ENCODE measurements around the gene INPP5B. TPM values are rescaled to one million over a fixed set of nuclear protein-coding genes. Genes with fewer than 3 reads are reported as not detected.

Gene INPP5B
- total and polyA plus RNA-seq, 10 of the 15 experiments (the other 5 are each of a cell fraction or from before 2014, with no cell fraction given): 10.9 to 54.4 (median 26.9) TPM

GRCh38 chr1:37947364-37947763 lies 511 bp upstream of the INPP5B start:
- ChIA-PET POLR2A (interaction anchor here (0.6 to 2.9 kb wide), 6 partner anchors 14 to 47 kb away, joined by 3 to 17 read pairs (median 3); no protein-coding TSS in a partner anchor), CTCF (interaction anchor here (0.5 to 4.5 kb wide), 10 partner anchors 11 to 87 kb away, joined by 3 to 15 read pairs (median 4); partner anchors contain the start of gene MTF1), SMC1A (ENCODE audit: uncharacterized antibody, unreplicated experiment) (interaction anchor here (0.6 to 3.1 kb wide), 10 partner anchors 10 to 74 kb away, joined by 3 to 17 read pairs (median 4); no protein-coding TSS in a partner anchor), RAD21 (ENCODE audit: unreplicated experiment) (interaction anchor here (1.1 to 4.4 kb wide), 3 partner anchors 16 to 24 kb away, joined by 4 to 28 read pairs (median 5); no protein-coding TSS in a partner anchor)
- Histone ChIP-seq H3K4me3 (peak overlapping the region; percentile 89; the same call in 1 of the 2 replicates), H4K20me1 (ENCODE audit: control insufficient read depth, insufficient read depth) (no peaks in the 10 kb centered on the region), H3K9ac (ENCODE audit: control insufficient read depth, insufficient read depth, low read length) (peak overlapping the region; percentile 55), H3K27ac (ENCODE audit: control insufficient read depth, insufficient read depth) (peak overlapping the region; percentile 63), H3K4me2 (ENCODE audit: control insufficient read depth, insufficient read depth) (peak overlapping the region; percentile 32), H3K79me2 (ENCODE audit: control insufficient read depth, insufficient read depth, low read length) (peaks cover 5% of the 10 kb centered on the region; the same call in 1 of the 2 replicates), H3K36me3 (ENCODE audit: control insufficient read depth in 2 of 2, insufficient read depth in 2 of 2, low read length in 1 of 2) (no peaks in the 10 kb centered on the region; a peak in 1 of 4 replicates), H3K9me3 (replicated peaks; ENCODE audit: control insufficient read depth, insufficient read depth, low read length) (no peaks in the 10 kb centered on the region; the same call in 2 of the 3 replicates), H2AFZ (ENCODE audit: control insufficient read depth, low read depth, low read length) (peak overlapping the region; percentile 88), H3K27me3 (replicated peaks in 1 of 2; ENCODE audit: control insufficient read depth in 2 of 2, insufficient read depth in 2 of 2, low read length in 1 of 2) (no peaks in the 10 kb centered on the region), H3K4me1 (ENCODE audit: control insufficient read depth, insufficient read depth, low read length) (peaks cover 34% of the 10 kb centered on the region)
- ATAC-seq: peak; percentile 14; the same call in 1 of the 3 replicates
- no peak for FAIRE-seq
- TF ChIP-seq IKZF2 (IDR thresholded peaks at IDR 0.05) (no peak), POLR2AphosphoS2 (IDR thresholded peaks at IDR 0.05; ENCODE audit: low read depth, low read length) (no peak), E4F1 (IDR thresholded peaks at IDR 0.05; ENCODE audit: borderline replicate concordance, partially characterized antibody) (no peak), MYC (IDR thresholded peaks at IDR 0.05; ENCODE audit: insufficient read depth, insufficient read length, insufficient replicate concordance, low read length, severe bottlenecking) (no peak), CBX5 (IDR thresholded peaks at IDR 0.05; ENCODE audit: low read depth) (no peak), POLR2A (IDR thresholded peaks at IDR 0.05; ENCODE audit: low read depth, low read length) (no peak), HDGF (IDR thresholded peaks at IDR 0.05) (no peak), ZNF207 (IDR thresholded peaks at IDR 0.05; ENCODE audit: borderline replicate concordance) (no peak)
- TF ChIP-seq, protein P1, sequence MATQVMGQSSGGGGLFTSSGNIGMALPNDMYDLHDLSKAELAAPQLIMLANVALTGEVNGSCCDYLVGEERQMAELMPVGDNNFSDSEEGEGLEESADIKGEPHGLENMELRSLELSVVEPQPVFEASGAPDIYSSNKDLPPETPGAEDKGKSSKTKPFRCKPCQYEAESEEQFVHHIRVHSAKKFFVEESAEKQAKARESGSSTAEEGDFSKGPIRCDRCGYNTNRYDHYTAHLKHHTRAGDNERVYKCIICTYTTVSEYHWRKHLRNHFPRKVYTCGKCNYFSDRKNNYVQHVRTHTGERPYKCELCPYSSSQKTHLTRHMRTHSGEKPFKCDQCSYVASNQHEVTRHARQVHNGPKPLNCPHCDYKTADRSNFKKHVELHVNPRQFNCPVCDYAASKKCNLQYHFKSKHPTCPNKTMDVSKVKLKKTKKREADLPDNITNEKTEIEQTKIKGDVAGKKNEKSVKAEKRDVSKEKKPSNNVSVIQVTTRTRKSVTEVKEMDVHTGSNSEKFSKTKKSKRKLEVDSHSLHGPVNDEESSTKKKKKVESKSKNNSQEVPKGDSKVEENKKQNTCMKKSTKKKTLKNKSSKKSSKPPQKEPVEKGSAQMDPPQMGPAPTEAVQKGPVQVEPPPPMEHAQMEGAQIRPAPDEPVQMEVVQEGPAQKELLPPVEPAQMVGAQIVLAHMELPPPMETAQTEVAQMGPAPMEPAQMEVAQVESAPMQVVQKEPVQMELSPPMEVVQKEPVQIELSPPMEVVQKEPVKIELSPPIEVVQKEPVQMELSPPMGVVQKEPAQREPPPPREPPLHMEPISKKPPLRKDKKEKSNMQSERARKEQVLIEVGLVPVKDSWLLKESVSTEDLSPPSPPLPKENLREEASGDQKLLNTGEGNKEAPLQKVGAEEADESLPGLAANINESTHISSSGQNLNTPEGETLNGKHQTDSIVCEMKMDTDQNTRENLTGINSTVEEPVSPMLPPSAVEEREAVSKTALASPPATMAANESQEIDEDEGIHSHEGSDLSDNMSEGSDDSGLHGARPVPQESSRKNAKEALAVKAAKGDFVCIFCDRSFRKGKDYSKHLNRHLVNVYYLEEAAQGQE (IDR thresholded peaks at IDR 0.05; ENCODE audit: low read depth, low read length): no peak
- TF ChIP-seq, protein P2, sequence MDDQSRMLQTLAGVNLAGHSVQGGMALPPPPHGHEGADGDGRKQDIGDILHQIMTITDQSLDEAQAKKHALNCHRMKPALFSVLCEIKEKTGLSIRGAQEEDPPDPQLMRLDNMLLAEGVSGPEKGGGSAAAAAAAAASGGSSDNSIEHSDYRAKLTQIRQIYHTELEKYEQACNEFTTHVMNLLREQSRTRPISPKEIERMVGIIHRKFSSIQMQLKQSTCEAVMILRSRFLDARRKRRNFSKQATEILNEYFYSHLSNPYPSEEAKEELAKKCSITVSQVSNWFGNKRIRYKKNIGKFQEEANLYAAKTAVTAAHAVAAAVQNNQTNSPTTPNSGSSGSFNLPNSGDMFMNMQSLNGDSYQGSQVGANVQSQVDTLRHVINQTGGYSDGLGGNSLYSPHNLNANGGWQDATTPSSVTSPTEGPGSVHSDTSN (IDR thresholded peaks at IDR 0.05; ENCODE audit: insufficient replicate concordance, low read depth, low read length): no peak
- TF ChIP-seq, protein P3, sequence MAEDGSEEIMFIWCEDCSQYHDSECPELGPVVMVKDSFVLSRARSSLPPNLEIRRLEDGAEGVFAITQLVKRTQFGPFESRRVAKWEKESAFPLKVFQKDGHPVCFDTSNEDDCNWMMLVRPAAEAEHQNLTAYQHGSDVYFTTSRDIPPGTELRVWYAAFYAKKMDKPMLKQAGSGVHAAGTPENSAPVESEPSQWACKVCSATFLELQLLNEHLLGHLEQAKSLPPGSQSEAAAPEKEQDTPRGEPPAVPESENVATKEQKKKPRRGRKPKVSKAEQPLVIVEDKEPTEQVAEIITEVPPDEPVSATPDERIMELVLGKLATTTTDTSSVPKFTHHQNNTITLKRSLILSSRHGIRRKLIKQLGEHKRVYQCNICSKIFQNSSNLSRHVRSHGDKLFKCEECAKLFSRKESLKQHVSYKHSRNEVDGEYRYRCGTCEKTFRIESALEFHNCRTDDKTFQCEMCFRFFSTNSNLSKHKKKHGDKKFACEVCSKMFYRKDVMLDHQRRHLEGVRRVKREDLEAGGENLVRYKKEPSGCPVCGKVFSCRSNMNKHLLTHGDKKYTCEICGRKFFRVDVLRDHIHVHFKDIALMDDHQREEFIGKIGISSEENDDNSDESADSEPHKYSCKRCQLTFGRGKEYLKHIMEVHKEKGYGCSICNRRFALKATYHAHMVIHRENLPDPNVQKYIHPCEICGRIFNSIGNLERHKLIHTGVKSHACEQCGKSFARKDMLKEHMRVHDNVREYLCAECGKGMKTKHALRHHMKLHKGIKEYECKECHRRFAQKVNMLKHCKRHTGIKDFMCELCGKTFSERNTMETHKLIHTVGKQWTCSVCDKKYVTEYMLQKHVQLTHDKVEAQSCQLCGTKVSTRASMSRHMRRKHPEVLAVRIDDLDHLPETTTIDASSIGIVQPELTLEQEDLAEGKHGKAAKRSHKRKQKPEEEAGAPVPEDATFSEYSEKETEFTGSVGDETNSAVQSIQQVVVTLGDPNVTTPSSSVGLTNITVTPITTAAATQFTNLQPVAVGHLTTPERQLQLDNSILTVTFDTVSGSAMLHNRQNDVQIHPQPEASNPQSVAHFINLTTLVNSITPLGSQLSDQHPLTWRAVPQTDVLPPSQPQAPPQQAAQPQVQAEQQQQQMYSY (CRISPR knock-in tag; IDR thresholded peaks at IDR 0.05): no peak
- 40% methylated on average over 6 of the region's 6 CpGs for WGBS (ENCODE audit: insufficient coverage, insufficient replicate concordance, low lambda C conversion rate, missing lambda C conversion rate)
- DNase-seq (ENCODE audit: low read depth, low spot score): no peak
- intact Hi-C loops (cut with micrococcal nuclease; ENCODE audit: unreplicated experiment): no loop called here
- BruUV-seq (replicated peaks): no TSS peak
- in situ Hi-C loops (cut with MboI): no loop called here
